Caco-2 (cell line): ENCODE data around the gene MELK. TPM values are rescaled to one million over a fixed set of nuclear protein-coding genes. Genes with fewer than 3 reads are reported as not detected.

Experiments used
- BruUV-seq: library from RNA; stranded (reverse); fragments of 400-500 nt; replicated peaks from 2 replicates; lab custom pipeline; 2021; lab: Mats Ljungman, UMichigan
- CTCF ChIA-PET: fragments of 300-600 bp; sonication (Branson Sonifier 250); formaldehyde crosslinking; loops from one replicate; lab custom pipeline; 2022; ENCODE audit warnings: antibody characterized with exemption; lab: Charles Lee
- POLR2A ChIA-PET: fragments of 300-600 bp; sonication (Branson Sonifier 250); formaldehyde crosslinking; loops from one replicate; lab custom pipeline; 2022; ENCODE audit warnings: antibody characterized with exemption; lab: Charles Lee
- DNase-seq, 2 experiments: peaks; one replicate each; pipeline versions ENCODE4 v3.0.0 to v3.0.0-alpha.2; 2020 to 2022
- H3K27me3 ChIP-seq: replicated peaks from 2 replicates; pipeline ENCODE4 v1.6.0; 2011; ENCODE audit warnings: low read length; ENCODE audit not compliant: control insufficient read depth, insufficient read depth
- H3K36me3 ChIP-seq: 2 replicates; pipeline ENCODE4 v1.5.1; 2011; ENCODE audit warnings: low read length; ENCODE audit not compliant: control insufficient read depth, insufficient read depth
- H3K4me1 ChIP-seq: fragments of 250-450 bp; sonication (Bioruptor Pico); 2 replicates; pipeline ENCODE4 v1.5.1; 2020; ENCODE audit warnings: mild to moderate bottlenecking
- H3K4me3 ChIP-seq: 2 replicates; pipeline ENCODE4 v1.5.1; 2011; ENCODE audit warnings: low read depth, mild to moderate bottlenecking, control low read depth, low read length
- H3K9me3 ChIP-seq: fragments of 250-450 bp; sonication (Bioruptor Pico); 2 replicates; pipeline ENCODE4 v1.5.1; 2020; ENCODE audit warnings: mild to moderate bottlenecking, moderate library complexity
- H3K27ac Mint-ChIP-seq: one replicate; pipeline ENCODE4 v1.8.0; 2022; ENCODE audit warnings: mixed read lengths; ENCODE audit not compliant: unreplicated experiment
- H3K27me3 Mint-ChIP-seq: one replicate; pipeline ENCODE4 v1.8.0; 2022; ENCODE audit warnings: mixed read lengths; ENCODE audit not compliant: insufficient read depth, unreplicated experiment
- H3K36me3 Mint-ChIP-seq: one replicate; pipeline ENCODE4 v1.8.0; 2022; ENCODE audit warnings: mild to moderate bottlenecking, mixed read lengths; ENCODE audit not compliant: insufficient read depth, unreplicated experiment
- H3K4me1 Mint-ChIP-seq: one replicate; pipeline ENCODE4 v1.8.0; 2022; ENCODE audit warnings: low read depth, mixed read lengths; ENCODE audit not compliant: unreplicated experiment
- H3K4me3 Mint-ChIP-seq: one replicate; pipeline ENCODE4 v1.8.0; 2022; ENCODE audit warnings: mild to moderate bottlenecking, moderate library complexity, mixed read lengths; ENCODE audit not compliant: unreplicated experiment
- H3K9me3 Mint-ChIP-seq: one replicate; pipeline ENCODE4 v1.8.0; 2022; ENCODE audit warnings: mixed read lengths; ENCODE audit not compliant: unreplicated experiment
- intact Hi-C: fragments of 100-400 bp; cut with micrococcal nuclease; formaldehyde crosslinking; loops from one replicate; pipeline ENCODE4 v1.10.0; 2022; ENCODE audit not compliant: unreplicated experiment
- total RNA-seq: library from RNA; stranded (reverse); gene quantifications from 2 replicates; pipeline ENCODE4 v1.2.3, GENCODE V29; 2022
- TF ChIP-seq, protein P1 (sequence below), 2 experiments: fragments of 200-600 bp in 1 of 2; IDR thresholded peaks; 1 replicate in 1 of 2; 2 replicates in 1 of 2; pipeline versions ENCODE4 v1.5.1 to v1.8.0; 2011 to 2022; ENCODE audit warnings: antibody characterized with exemption in 1 of 2, control low read depth in 1 of 2, inconsistent platforms in 1 of 2, low read depth in 1 of 2, low read length in 1 of 2, mild to moderate bottlenecking in 1 of 2, moderate library complexity in 1 of 2; ENCODE audit not compliant: insufficient read depth in 1 of 2, severe bottlenecking in 1 of 2, unreplicated experiment in 1 of 2

The MELK gene
- total RNA-seq, 1 experiment from 2014 or later = 57.8 TPM

DNA sequence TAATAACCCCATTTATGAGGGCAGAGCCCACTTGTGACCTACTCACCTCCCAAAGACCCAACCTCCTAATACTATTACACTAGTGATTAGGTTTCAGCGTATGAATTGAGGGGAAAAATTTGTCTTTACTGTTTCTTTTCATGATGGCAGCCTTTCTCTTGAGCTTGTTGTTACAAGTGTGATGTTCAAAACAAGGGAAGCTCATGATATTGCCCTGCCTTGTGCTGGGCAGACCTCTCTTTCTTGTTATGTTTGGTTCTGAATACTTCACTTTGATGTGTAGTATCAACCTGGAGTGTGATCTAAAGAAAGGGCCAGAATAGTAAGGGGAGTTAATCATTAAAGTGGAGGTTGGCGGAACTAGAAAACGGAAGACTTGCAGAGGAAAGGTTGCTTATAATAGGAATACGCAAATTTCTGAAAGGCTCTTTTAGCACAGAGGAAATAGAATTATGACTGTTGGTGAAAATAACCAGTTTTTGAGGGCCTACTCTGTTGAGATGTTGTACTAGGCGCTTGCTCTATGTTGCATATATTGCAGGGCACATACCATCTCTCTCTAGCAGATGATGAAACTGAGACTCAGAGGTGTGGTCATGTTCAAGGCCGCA, 68.2 kb downstream of the MELK start:
- BruUV-seq = no TSS peak
- no peaks in the 10 kb centered on the region for H3K27me3 ChIP-seq
- H3K4me1 ChIP-seq = no peaks in the 10 kb centered on the region
- no peaks in the 10 kb centered on the region for H3K9me3 Mint-ChIP-seq
- H3K9me3 ChIP-seq = no peaks in the 10 kb centered on the region
- no peak for DNase-seq
- H3K4me1 Mint-ChIP-seq = no peaks in the 10 kb centered on the region
- no peak overlapping the region for H3K27ac Mint-ChIP-seq
- ChIA-PET CTCF (interaction anchor here (0.7 kb wide), 1 partner anchor 88 kb away, joined by 3 read pairs; no protein-coding TSS in a partner anchor), POLR2A (no interaction called here)
- TF ChIP-seq, protein P1, sequence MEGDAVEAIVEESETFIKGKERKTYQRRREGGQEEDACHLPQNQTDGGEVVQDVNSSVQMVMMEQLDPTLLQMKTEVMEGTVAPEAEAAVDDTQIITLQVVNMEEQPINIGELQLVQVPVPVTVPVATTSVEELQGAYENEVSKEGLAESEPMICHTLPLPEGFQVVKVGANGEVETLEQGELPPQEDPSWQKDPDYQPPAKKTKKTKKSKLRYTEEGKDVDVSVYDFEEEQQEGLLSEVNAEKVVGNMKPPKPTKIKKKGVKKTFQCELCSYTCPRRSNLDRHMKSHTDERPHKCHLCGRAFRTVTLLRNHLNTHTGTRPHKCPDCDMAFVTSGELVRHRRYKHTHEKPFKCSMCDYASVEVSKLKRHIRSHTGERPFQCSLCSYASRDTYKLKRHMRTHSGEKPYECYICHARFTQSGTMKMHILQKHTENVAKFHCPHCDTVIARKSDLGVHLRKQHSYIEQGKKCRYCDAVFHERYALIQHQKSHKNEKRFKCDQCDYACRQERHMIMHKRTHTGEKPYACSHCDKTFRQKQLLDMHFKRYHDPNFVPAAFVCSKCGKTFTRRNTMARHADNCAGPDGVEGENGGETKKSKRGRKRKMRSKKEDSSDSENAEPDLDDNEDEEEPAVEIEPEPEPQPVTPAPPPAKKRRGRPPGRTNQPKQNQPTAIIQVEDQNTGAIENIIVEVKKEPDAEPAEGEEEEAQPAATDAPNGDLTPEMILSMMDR (IDR thresholded peaks at IDR 0.05; ENCODE audit: insufficient read depth in 1 of 2, low read depth in 1 of 2, low read length in 1 of 2, severe bottlenecking in 1 of 2, unreplicated experiment in 1 of 2) = no peak
- no peak overlapping the region for H3K4me3 Mint-ChIP-seq
- H3K36me3 ChIP-seq = no peaks in the 10 kb centered on the region
- intact Hi-C loops = no loop called here
- H3K27me3 Mint-ChIP-seq = no peaks in the 10 kb centered on the region
- peaks cover 69% of the 10 kb centered on the region for H3K36me3 Mint-ChIP-seq
- H3K4me3 ChIP-seq = no peak overlapping the region

DNA sequence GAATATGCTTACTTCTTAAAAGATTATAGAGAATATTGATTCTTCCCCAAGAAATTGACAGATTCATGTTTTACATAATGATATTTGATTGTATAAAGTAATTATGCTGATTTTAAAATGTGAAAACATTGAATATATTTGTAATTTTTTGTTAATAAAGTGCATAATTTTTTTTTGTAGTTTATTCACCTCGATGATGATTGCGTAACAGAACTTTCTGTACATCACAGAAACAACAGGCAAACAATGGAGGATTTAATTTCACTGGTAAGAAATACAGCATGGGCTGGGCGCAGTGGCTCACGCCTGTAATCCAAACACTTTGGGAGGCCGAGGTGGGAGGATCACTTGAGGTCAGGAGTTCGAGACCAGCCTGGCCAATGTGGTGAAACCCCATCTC, 70.1 kb downstream of the MELK start:
- TF ChIP-seq, protein P1 (IDR thresholded peaks at IDR 0.05; ENCODE audit: insufficient read depth in 1 of 2, low read depth in 1 of 2, low read length in 1 of 2, severe bottlenecking in 1 of 2, unreplicated experiment in 1 of 2) = no peak
- POLR2A ChIA-PET = no interaction called here

DNA sequence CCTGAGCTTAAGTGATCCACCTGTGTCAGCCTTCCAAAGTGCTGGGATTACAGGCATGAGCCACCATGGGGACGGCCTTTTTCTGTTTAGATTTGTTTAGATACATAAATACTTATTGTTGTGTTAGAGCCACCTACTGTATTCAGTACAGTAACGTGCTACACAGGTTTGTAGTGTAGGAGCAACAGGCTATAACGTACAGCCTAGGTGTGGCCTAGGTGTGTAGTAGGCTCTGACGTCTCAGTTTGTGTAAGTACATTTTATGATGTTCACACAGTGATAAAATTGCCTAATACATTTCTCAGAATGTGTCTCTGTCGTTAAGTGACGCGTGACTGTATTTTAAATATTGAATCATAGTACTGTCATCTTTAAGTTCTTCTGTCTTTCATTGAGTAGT, 84.1 kb downstream of the MELK start:
- no peaks in the 10 kb centered on the region for H3K9me3 ChIP-seq
- CTCF ChIA-PET = no interaction called here
- DNase-seq = no peak
- BruUV-seq = no TSS peak
- POLR2A ChIA-PET = no interaction called here
- intact Hi-C loops = no loop called here
- Mint-ChIP-seq H3K9me3 (no peaks in the 10 kb centered on the region), H3K4me3 (no peak overlapping the region), H3K27me3 (no peaks in the 10 kb centered on the region), H3K4me1 (no peaks in the 10 kb centered on the region), H3K36me3 (peaks cover 69% of the 10 kb centered on the region), H3K27ac (no peak overlapping the region)
- no peak overlapping the region for H3K4me3 ChIP-seq
- H3K27me3 ChIP-seq = no peaks in the 10 kb centered on the region
- H3K36me3 ChIP-seq = no peaks in the 10 kb centered on the region
- TF ChIP-seq, protein P1 (IDR thresholded peaks at IDR 0.05; ENCODE audit: insufficient read depth in 1 of 2, low read depth in 1 of 2, low read length in 1 of 2, severe bottlenecking in 1 of 2, unreplicated experiment in 1 of 2) = no peak
- H3K4me1 ChIP-seq = no peaks in the 10 kb centered on the region

More for the DNA sequence above, 70.1 kb downstream of the MELK start:
- H3K27me3 ChIP-seq = no peaks in the 10 kb centered on the region
- no peaks in the 10 kb centered on the region for H3K9me3 Mint-ChIP-seq
- H3K27me3 Mint-ChIP-seq = no peaks in the 10 kb centered on the region
- H3K27ac Mint-ChIP-seq = no peak overlapping the region
- H3K4me3 Mint-ChIP-seq = no peak overlapping the region
- BruUV-seq = no TSS peak
- H3K4me1 ChIP-seq = no peaks in the 10 kb centered on the region
- no peaks in the 10 kb centered on the region for H3K36me3 ChIP-seq
- H3K36me3 Mint-ChIP-seq = peaks cover 84% of the 10 kb centered on the region
- no peaks in the 10 kb centered on the region for H3K4me1 Mint-ChIP-seq
- CTCF ChIA-PET = no interaction called here
- no peak for DNase-seq
- no peak overlapping the region for H3K4me3 ChIP-seq
- no peaks in the 10 kb centered on the region for H3K9me3 ChIP-seq
- intact Hi-C loops = no loop called here
